HEK293 (cell line): ENCODE data around the gene NABP2.

Source experiments
- CTCF ChIA-PET: fragments of 350-600 bp; formaldehyde crosslinking; extraction: SDS; loops from one replicate; lab custom pipeline; 2021; ENCODE audit warnings: antibody characterized with exemption; lab: Yijun Ruan, JAX
- POLR2A ChIA-PET: fragments of 300-600 bp; formaldehyde crosslinking; extraction: SDS; loops from one replicate; lab custom pipeline; 2020; ENCODE audit warnings: antibody characterized with exemption, inconsistent platforms; lab: Yijun Ruan, JAX
- H3K27ac ChIP-seq: fragments of 200-500 bp; sonication (Bioruptor generic); 2 replicates; pipeline ENCODE4 v1.5.1; 2014; ENCODE audit warnings: low read depth, low read length, control low read depth, inconsistent platforms; ENCODE audit errors: extremely low read depth
- H3K36me3 ChIP-seq, 2 experiments: fragments of 200-500 bp in 1 of 2; sonication (Bioruptor generic) in 1 of 2; 1 replicate in 1 of 2; 2 replicates in 1 of 2; pipeline ENCODE4 v1.5.1; 2014 to 2017; ENCODE audit warnings: inconsistent platforms in 2 of 2, low read length in 2 of 2; ENCODE audit not compliant: control insufficient read depth in 2 of 2, insufficient read depth in 1 of 2
- H3K4me1 ChIP-seq: fragments of 200-500 bp; sonication (Bioruptor generic); 2 replicates; pipeline ENCODE4 v1.5.1; 2014; ENCODE audit warnings: mild to moderate bottlenecking, low read length, inconsistent platforms; ENCODE audit not compliant: control insufficient read depth, insufficient read depth
- H3K4me3 ChIP-seq: 2 replicates; pipeline ENCODE4 v1.5.1; 2011; ENCODE audit warnings: low read depth, mild to moderate bottlenecking, control low read depth, low read length, moderate library complexity
- H3K9me3 ChIP-seq: fragments of 200-500 bp; sonication (Bioruptor generic); 2 replicates; pipeline ENCODE4 v1.5.1; 2014; ENCODE audit warnings: low read depth, low read length, inconsistent platforms; ENCODE audit not compliant: control insufficient read depth, insufficient read depth
- BCL11B ChIP-seq: fragments of 450-650 bp; formaldehyde crosslinking; IDR thresholded peaks from 2 replicates; pipeline ENCODE4 v1.5.1; 2016; ENCODE audit warnings: low read depth, missing biosample characterization, missing genetic modification characterization
- EGR2 ChIP-seq: fragments of 450-650 bp; formaldehyde crosslinking; IDR thresholded peaks from 2 replicates; pipeline ENCODE4 v1.5.1; 2016; ENCODE audit warnings: low read depth, missing biosample characterization, missing genetic modification characterization
- GLIS1 ChIP-seq: fragments of 450-650 bp; formaldehyde crosslinking; IDR thresholded peaks from 2 replicates; pipeline ENCODE4 v1.5.1; 2016; ENCODE audit warnings: missing biosample characterization, missing genetic modification characterization
- HOXD13 ChIP-seq: sonication (generic); formaldehyde crosslinking; IDR thresholded peaks from 2 replicates; pipeline ENCODE4 v1.8.0; 2022; ENCODE audit warnings: missing genetic modification reagents, borderline replicate concordance
- KLF1 ChIP-seq: fragments of 450-650 bp; formaldehyde crosslinking; IDR thresholded peaks from 2 replicates; pipeline ENCODE4 v1.5.1; 2016; ENCODE audit warnings: missing biosample characterization, missing genetic modification characterization
- OVOL3 ChIP-seq: fragments of 450-650 bp; formaldehyde crosslinking; IDR thresholded peaks from 2 replicates; pipeline ENCODE4 v1.5.1; 2016; ENCODE audit warnings: missing biosample characterization, missing genetic modification characterization
- PRDM10 ChIP-seq: fragments of 450-650 bp; formaldehyde crosslinking; IDR thresholded peaks from 2 replicates; pipeline ENCODE4 v1.5.1; 2016; ENCODE audit warnings: missing biosample characterization, missing genetic modification characterization
- REPIN1 ChIP-seq: fragments of 450-650 bp; formaldehyde crosslinking; IDR thresholded peaks from 2 replicates; pipeline ENCODE4 v1.5.1; 2017; ENCODE audit warnings: missing biosample characterization, missing genetic modification characterization, low read depth
- SALL2 ChIP-seq: fragments of 450-650 bp; formaldehyde crosslinking; IDR thresholded peaks from 2 replicates; pipeline ENCODE4 v1.5.0; 2017; ENCODE audit warnings: missing biosample characterization, mild to moderate bottlenecking, missing genetic modification characterization, borderline replicate concordance
- ZBTB17 ChIP-seq: fragments of 450-650 bp; formaldehyde crosslinking; IDR thresholded peaks from 2 replicates; pipeline ENCODE4 v1.5.1; 2016; ENCODE audit warnings: missing biosample characterization, missing genetic modification characterization
- ZFHX2 ChIP-seq: fragments of 450-650 bp; formaldehyde crosslinking; conservative IDR thresholded peaks from 2 replicates; pipeline ENCODE4 v1.5.1; 2016; ENCODE audit warnings: missing biosample characterization, missing genetic modification characterization
- ZNF184 ChIP-seq: fragments of 450-650 bp; IDR thresholded peaks from 2 replicates; pipeline ENCODE4 v1.5.1; 2018; ENCODE audit warnings: missing biosample characterization, mild to moderate bottlenecking, missing genetic modification characterization
- ZNF335 ChIP-seq: fragments of 450-650 bp; formaldehyde crosslinking; conservative IDR thresholded peaks from 2 replicates; pipeline ENCODE4 v1.5.1; 2016; ENCODE audit warnings: missing biosample characterization, missing genetic modification characterization
- ZNF416 ChIP-seq: fragments of 450-650 bp; formaldehyde crosslinking; IDR thresholded peaks from 2 replicates; pipeline ENCODE4 v1.5.1; 2016; ENCODE audit warnings: missing biosample characterization, missing genetic modification characterization
- ZNF600 ChIP-seq: fragments of 450-650 bp; formaldehyde crosslinking; IDR thresholded peaks from 2 replicates; pipeline ENCODE4 v1.5.1; 2016; ENCODE audit warnings: missing biosample characterization, missing genetic modification characterization
- TF ChIP-seq, protein P1 (sequence below): fragments of 450-650 bp; formaldehyde crosslinking; IDR thresholded peaks from 2 replicates; pipeline ENCODE4 v1.5.1; 2016; ENCODE audit warnings: missing biosample characterization, missing genetic modification characterization
- TF ChIP-seq, protein P2 (sequence below): IDR thresholded peaks from 2 replicates; pipeline ENCODE4 v1.6.1; 2011; ENCODE audit warnings: mild to moderate bottlenecking, low read depth, low read length, borderline replicate concordance

The NABP2 gene

DNA sequence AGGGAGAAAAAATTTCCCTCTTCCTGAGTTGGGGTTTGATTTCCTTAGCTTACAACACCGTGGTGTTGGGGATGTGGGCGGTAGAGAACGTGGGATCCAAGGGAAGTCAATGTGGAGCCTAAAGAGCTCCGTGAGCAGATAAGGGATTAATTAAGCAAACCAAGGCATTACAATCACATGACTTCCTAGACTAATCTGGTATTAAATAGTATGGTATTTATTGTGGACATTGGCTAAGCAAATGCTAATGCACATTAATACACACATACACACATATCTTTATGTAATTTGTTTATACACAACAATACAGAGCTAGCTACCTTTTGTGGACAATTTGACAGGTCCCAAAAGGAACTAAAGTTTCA, 1.6 kb upstream of the NABP2 start:
- ChIA-PET CTCF (interaction anchor here (0.6 to 5.3 kb wide), 21 partner anchors 11 to 849 kb away, joined by 3 to 73 read pairs (median 5); partner anchors contain the start of genes ANKRD52, PA2G4, SMARCC2 and ZC3H10), POLR2A (interaction anchor here (0.5 to 3.6 kb wide), 24 partner anchors 8 to 266 kb away, joined by 3 to 59 read pairs (median 12); partner anchors contain the start of genes ANKRD52, CNPY2, COQ10A and CS)
- TF ChIP-seq HOXD13 (no peak), EGR2 (tag by site-specific recombination) (peak; percentile 36; the same call in 1 of the 2 replicates), OVOL3 (no peak), ZNF416 (tag by site-specific recombination) (no peak), KLF1 (tag by site-specific recombination) (no peak), REPIN1 (tag by site-specific recombination) (no peak), SALL2 (tag by site-specific recombination) (no peak), ZFHX2 (peak; percentile 55), ZBTB17 (tag by site-specific recombination) (no peak), GLIS1 (tag by site-specific recombination) (no peak)
- Histone ChIP-seq H3K27ac (peak overlapping the region; percentile 83), H3K4me1 (peaks cover 12% of the 10 kb centered on the region; the same call in 1 of the 2 replicates), H3K36me3 (peaks cover 8 to 17% of the 10 kb centered on the region in 2 experiments; a peak in 2 of 3 replicates), H3K9me3 (no peaks in the 10 kb centered on the region), H3K4me3 (peak overlapping the region; percentile 77)

DNA sequence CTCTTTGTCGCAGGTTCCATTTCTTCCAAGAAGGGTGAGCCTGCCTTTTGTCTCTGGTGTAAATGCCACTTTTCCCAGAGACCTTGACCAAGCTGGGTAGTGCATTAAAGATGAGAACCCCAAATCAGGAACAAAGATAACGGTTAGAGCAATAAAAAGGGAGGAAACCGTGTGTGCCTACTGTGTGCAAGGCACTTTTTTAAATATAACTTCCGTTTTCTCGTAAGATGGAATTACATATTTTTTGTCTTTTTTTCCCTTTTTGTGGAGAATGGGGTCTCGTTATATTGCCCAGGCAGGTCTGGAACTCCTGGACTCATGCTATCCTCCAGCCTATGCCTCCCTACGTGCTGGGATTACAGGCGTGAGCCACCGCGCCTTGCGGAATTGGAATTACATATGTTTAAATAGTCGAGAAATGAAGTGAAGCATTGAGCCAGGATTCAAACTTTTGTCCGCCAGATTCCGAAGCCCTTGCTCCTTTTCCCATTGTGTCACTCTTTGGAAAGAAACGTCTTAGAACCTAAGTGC, 506 bp upstream of the NABP2 start:
- ChIA-PET POLR2A (interaction anchor here (3.6 kb wide), 1 partner anchor 17 kb away, joined by 47 read pairs; no protein-coding TSS in a partner anchor), CTCF (interaction anchor here (1.0 to 5.3 kb wide), 9 partner anchors 10 to 120 kb away, joined by 4 to 73 read pairs (median 13); partner anchors contain the start of genes PA2G4, SMARCC2 and ZC3H10)
- Histone ChIP-seq H3K36me3 (peaks cover 9 to 18% of the 10 kb centered on the region in 2 experiments; a peak in 2 of 3 replicates), H3K4me3 (no peak overlapping the region), H3K27ac (peak overlapping the region; percentile 51), H3K9me3 (no peaks in the 10 kb centered on the region), H3K4me1 (peaks cover 12% of the 10 kb centered on the region; the same call in 1 of the 2 replicates)
- TF ChIP-seq ZBTB17 (tag by site-specific recombination) (no peak), ZNF335 (0 out of 2 replicates have a peak, but pooled peaks have one; percentile 29)

- peaks cover 9 to 24% of the 10 kb centered on the region in 2 experiments; a peak in 2 of 3 replicates for H3K36me3 ChIP-seq
- H3K4me3 ChIP-seq, result peak overlapping the region; percentile 77
- TF ChIP-seq, protein P1, sequence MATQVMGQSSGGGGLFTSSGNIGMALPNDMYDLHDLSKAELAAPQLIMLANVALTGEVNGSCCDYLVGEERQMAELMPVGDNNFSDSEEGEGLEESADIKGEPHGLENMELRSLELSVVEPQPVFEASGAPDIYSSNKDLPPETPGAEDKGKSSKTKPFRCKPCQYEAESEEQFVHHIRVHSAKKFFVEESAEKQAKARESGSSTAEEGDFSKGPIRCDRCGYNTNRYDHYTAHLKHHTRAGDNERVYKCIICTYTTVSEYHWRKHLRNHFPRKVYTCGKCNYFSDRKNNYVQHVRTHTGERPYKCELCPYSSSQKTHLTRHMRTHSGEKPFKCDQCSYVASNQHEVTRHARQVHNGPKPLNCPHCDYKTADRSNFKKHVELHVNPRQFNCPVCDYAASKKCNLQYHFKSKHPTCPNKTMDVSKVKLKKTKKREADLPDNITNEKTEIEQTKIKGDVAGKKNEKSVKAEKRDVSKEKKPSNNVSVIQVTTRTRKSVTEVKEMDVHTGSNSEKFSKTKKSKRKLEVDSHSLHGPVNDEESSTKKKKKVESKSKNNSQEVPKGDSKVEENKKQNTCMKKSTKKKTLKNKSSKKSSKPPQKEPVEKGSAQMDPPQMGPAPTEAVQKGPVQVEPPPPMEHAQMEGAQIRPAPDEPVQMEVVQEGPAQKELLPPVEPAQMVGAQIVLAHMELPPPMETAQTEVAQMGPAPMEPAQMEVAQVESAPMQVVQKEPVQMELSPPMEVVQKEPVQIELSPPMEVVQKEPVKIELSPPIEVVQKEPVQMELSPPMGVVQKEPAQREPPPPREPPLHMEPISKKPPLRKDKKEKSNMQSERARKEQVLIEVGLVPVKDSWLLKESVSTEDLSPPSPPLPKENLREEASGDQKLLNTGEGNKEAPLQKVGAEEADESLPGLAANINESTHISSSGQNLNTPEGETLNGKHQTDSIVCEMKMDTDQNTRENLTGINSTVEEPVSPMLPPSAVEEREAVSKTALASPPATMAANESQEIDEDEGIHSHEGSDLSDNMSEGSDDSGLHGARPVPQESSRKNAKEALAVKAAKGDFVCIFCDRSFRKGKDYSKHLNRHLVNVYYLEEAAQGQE (tag by site-specific recombination), result peak; percentile 99
- no peak for TF ChIP-seq PRDM10 (tag by site-specific recombination)
- TF ChIP-seq ZNF184 (tag by site-specific recombination), result no peak
- TF ChIP-seq BCL11B (tag by site-specific recombination), result peak; percentile 12; the same call in 1 of the 2 replicates
- TF ChIP-seq, protein P2, sequence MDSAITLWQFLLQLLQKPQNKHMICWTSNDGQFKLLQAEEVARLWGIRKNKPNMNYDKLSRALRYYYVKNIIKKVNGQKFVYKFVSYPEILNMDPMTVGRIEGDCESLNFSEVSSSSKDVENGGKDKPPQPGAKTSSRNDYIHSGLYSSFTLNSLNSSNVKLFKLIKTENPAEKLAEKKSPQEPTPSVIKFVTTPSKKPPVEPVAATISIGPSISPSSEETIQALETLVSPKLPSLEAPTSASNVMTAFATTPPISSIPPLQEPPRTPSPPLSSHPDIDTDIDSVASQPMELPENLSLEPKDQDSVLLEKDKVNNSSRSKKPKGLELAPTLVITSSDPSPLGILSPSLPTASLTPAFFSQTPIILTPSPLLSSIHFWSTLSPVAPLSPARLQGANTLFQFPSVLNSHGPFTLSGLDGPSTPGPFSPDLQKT, result no peak
- 0 out of 2 replicates have a peak, but pooled peaks have one; percentile 15 for TF ChIP-seq ZNF600
- H3K4me1 ChIP-seq, result peaks cover 12% of the 10 kb centered on the region; the same call in 1 of the 2 replicates
- H3K27ac ChIP-seq, result peak overlapping the region; percentile 64
- POLR2A ChIA-PET, result no interaction called here
- no peaks in the 10 kb centered on the region for H3K9me3 ChIP-seq
- CTCF ChIA-PET, result interaction anchor here (0.6 to 2.3 kb wide), 3 partner anchors 14 to 106 kb away, joined by 3 to 9 read pairs (median 3); no protein-coding TSS in a partner anchor
Observed at GRCh38 chr12:56224954-56225353, 812 bp downstream of the NABP2 start.
